22Rv1 (cell line): ENCODE results near the gene ARRDC2.

Source experiments
- H3K27ac ChIP-seq: fragments of 450-650 bp; 2 replicates; pipeline ENCODE4 v1.5.1; 2017
- ZFX ChIP-seq: fragments of 450-650 bp; IDR thresholded peaks from 2 replicates; pipeline ENCODE4 v1.6.1; 2017; ENCODE audit warnings: antibody characterized with exemption, borderline replicate concordance
- TF ChIP-seq, protein P1 (sequence below): fragments of 450-650 bp; IDR thresholded peaks from 2 replicates; pipeline ENCODE4 v1.5.1; 2017; ENCODE audit warnings: mild to moderate bottlenecking

ARRDC2 gene

DNA sequence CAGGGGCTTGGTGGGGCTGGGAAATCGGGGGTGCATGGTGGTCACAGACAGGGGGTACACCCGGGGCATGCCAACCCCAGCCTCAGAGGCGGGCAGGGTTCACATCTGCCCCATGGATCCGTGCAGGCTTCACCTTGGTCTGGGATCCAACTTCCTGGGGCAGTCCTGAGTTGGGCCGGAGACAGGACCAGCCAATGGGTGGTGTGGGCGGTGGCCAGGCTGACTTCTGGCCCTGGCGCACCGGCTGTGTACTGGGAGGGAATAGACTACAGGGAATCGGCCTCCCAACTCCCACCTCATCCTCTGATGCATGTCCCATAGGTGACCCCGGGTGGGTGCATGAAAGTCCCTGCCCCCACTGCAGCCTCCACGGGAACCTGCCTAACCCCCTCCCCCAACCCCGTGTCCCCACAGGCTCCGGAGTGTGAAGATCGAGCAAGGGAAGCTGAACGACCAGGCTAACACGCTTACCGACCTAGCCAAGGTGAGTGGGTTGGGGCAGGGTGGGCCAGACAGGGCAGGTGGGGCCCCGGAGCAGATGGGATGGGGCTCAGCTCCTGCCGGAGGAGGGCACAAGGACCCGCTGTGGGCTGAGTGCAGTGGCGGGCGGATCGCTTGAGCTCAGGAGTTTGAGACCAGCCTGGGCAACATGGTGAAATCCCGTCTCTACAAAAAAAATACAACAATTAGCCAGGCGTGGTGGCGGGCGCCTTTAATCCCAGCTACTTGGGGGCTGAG, 14.7 kb upstream of the ARRDC2 start:
- no peak for TF ChIP-seq ZFX
- TF ChIP-seq, protein P1, sequence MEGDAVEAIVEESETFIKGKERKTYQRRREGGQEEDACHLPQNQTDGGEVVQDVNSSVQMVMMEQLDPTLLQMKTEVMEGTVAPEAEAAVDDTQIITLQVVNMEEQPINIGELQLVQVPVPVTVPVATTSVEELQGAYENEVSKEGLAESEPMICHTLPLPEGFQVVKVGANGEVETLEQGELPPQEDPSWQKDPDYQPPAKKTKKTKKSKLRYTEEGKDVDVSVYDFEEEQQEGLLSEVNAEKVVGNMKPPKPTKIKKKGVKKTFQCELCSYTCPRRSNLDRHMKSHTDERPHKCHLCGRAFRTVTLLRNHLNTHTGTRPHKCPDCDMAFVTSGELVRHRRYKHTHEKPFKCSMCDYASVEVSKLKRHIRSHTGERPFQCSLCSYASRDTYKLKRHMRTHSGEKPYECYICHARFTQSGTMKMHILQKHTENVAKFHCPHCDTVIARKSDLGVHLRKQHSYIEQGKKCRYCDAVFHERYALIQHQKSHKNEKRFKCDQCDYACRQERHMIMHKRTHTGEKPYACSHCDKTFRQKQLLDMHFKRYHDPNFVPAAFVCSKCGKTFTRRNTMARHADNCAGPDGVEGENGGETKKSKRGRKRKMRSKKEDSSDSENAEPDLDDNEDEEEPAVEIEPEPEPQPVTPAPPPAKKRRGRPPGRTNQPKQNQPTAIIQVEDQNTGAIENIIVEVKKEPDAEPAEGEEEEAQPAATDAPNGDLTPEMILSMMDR, result no peak
- peak overlapping the region; percentile 31; the same call in 1 of the 2 replicates for H3K27ac ChIP-seq

DNA sequence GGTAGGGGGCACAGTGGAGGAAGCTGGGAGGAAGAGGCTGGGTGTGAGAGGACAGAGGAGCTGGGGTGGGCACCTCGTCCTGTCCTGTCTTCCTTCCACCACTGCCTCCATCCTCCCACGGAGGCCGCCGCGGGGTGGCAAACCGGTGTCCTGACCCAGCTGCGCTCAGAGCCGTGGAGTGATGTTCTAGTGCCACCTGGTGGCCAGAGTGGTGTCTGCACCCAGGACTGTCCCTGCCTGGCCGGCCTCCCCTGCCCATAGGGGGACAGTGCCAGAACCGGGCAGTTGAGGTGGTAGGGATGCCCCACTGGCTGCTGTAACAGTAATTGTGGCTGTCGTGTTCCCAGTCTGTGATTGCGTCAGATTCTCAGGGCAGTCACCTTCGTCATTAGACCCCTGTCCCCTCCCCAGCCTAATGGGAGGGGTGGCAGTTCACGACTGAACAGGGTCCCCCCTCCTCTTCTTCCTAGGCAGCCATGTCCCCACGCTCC, 11.1 kb upstream of the ARRDC2 start:
- no peak for TF ChIP-seq ZFX
- TF ChIP-seq, protein P1, result peak; percentile 93
- H3K27ac ChIP-seq, result no peak overlapping the region

DNA sequence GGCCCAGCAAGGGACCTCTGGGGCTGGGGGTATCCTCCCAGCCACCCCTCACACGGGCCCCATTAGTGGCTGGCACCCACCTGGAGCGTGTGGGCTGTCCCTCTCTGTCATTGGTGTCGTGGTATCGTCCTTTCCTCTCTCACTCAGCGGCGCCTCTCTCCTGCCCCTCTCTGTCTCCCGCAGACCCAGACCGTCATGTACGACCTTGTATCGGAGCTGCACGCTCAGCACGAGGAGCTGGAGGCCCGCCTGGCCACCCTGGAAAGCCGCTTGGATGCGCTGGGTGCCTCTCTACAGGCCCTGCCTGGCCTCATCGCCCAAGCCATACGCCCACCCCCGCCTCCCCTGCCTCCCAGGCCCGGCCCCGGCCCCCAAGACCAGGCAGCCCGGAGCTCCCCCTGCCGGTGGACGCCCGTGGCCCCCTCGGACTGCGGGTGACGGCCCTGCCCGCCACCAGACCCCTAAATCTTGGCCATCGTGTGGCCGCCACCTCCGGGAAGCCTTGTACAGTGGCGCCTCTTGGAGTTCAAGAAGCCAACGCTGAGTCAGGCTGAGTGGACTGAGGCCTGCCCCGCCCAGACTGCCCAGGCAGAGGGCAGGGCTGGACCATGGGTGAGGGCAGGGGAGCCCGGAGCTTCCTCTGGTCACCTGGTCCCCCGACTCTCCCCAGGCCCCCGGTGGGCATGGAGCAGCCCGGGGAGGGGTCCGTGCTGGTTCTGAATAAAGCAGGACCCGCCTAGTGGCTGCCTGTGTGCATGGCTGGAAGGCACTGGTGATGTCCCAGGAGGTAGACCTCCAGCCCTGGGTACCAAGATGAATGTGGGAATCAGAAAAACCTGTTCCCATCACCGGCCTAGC, 9.8 kb upstream of the ARRDC2 start:
- H3K27ac ChIP-seq, result no peak overlapping the region
- no peak for TF ChIP-seq ZFX
- TF ChIP-seq, protein P1, result peak; percentile 55

DNA sequence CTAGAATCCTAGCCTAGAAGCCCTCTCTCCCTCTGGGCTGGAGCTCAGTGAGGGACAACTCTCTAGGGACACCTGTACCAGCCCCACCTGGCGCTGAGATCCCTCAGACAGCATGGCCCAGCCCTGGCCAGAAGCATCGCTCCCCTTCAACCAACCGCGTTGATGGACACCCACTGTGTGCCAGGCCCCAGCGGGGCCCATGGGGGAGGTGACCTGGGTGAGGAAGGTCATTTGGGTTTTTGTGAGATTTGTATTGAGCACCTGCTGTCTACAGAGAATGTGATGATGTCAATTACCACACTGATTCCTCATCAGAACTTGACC, 9.2 kb upstream of the ARRDC2 start:
- no peak for TF ChIP-seq ZFX
- TF ChIP-seq, protein P1, result no peak; the same call in 1 of the 2 replicates
- H3K27ac ChIP-seq, result no peak overlapping the region

DNA sequence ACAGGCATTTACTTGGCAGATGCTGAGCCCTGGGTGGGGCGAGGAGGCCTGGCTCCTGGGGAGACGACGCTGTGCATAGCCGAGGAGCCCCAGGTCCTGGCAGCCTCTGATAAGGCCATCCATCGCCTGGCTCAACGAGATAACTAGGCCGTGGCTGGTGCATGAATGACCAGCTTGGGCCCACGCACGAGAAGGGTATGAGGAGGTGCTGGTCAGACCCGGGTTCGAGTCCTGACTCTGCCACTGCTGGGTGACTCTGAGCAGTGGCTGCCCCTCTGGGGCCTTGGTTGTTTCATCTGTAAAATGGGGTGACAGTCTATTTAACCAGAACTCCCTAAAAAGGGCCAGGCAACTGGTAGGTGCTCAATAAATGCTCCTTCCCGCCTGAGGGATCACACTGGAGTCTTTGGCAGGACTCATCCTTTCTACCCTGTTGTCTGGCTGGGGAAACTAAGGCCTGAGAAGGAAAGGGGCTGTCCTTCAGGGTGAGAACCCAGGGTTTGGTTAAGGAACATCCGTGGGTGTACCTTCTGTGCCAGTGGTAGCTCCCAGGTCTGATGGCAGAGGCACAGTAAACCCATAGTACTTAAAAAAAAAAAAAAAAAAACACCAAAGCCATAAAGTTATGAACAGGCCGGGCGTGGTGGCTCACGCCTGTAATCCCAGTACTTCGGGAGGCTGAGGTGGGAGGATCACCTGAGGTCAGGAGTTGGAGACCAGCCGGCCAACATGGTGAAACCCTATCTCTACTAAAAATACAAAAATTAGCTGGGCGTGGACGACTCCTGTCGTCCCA, 8.1 kb upstream of the ARRDC2 start:
- TF ChIP-seq, protein P1, result no peak
- no peak for TF ChIP-seq ZFX
- H3K27ac ChIP-seq, result peak overlapping the region; percentile 85

DNA sequence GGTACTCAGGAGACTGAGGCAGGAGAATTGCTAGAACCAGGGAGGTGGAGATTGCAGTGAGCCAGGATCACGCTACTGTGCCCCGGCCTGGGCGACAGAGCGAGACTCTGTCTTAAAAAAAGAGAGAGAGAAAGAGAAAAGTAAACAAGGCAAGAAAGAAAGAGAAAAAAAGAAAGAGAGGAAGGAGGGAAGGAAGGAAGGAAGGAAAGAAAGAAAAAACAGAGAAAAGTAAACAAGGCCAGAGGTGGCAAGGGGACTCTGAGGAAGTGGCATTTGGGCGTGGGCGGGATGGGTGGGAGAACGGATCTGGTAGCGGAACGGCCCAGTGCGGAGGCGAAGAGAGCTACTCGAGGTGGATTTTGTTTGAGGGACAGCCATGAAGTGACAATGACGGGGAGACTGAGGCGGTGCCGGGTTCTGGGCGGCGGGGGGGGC, 7.5 kb upstream of the ARRDC2 start:
- peak overlapping the region; percentile 85 for H3K27ac ChIP-seq

More for the DNA sequence above, 7.5 kb upstream of the ARRDC2 start:
- TF ChIP-seq, protein P1, result no peak
- no peak for TF ChIP-seq ZFX
